ENCODE results near the gene CLDN8. TPM values are rescaled to one million over a fixed set of nuclear protein-coding genes. Genes with fewer than 3 reads are reported as not detected.

CLDN8 gene
- total and polyA plus RNA-seq, 10 of the 15 experiments (the other 5 are each of a cell fraction or from before 2014, with no cell fraction given): not detected

GRCh38 chr21:30245061-30245460 lies 29.2 kb upstream of the CLDN8 start:
- H3K4me3 ChIP-seq: no peak overlapping the region
- ChIA-PET RAD21 (ENCODE audit: unreplicated experiment) (no interaction called here), CTCF (interaction anchor here (1.2 kb wide), 2 partner anchors 10 to 15 kb away, joined by 4 to 5 read pairs; no protein-coding TSS in a partner anchor), SMC1A (ENCODE audit: uncharacterized antibody, unreplicated experiment) (interaction anchor here (0.6 to 0.7 kb wide), 2 partner anchors 10 to 24 kb away, joined by 3 read pairs; no protein-coding TSS in a partner anchor), POLR2A (no interaction called here)
- no peak overlapping the region for H3K4me2 ChIP-seq (ENCODE audit: control insufficient read depth, insufficient read depth)
- in situ Hi-C loops (cut with MboI) (no loop called here), intact Hi-C loops (cut with micrococcal nuclease; ENCODE audit: unreplicated experiment) (no loop called here)
- H3K9ac ChIP-seq (ENCODE audit: control insufficient read depth, insufficient read depth, low read length): no peak overlapping the region
- no TSS peak for BruUV-seq (replicated peaks)
- no peaks in the 10 kb centered on the region for H3K4me1 ChIP-seq (ENCODE audit: control insufficient read depth, insufficient read depth, low read length)
- H3K27ac ChIP-seq (ENCODE audit: control insufficient read depth, insufficient read depth): no peak overlapping the region
- no peaks in the 10 kb centered on the region for H3K27me3 ChIP-seq (replicated peaks in 1 of 2; ENCODE audit: control insufficient read depth in 2 of 2, insufficient read depth in 2 of 2, low read length in 1 of 2)
- H3K36me3 ChIP-seq (ENCODE audit: control insufficient read depth in 2 of 2, insufficient read depth in 2 of 2, low read length in 1 of 2): no peaks in the 10 kb centered on the region
- H3K79me2 ChIP-seq (ENCODE audit: control insufficient read depth, insufficient read depth, low read length): no peaks in the 10 kb centered on the region
- H4K20me1 ChIP-seq (ENCODE audit: control insufficient read depth, insufficient read depth): no peaks in the 10 kb centered on the region
- no peak overlapping the region for H2AFZ ChIP-seq (ENCODE audit: control insufficient read depth, low read depth, low read length)
- FAIRE-seq: no peak
- H3K9me3 ChIP-seq (replicated peaks; ENCODE audit: control insufficient read depth, insufficient read depth, low read length): no peaks in the 10 kb centered on the region; the same call in 2 of the 3 replicates
- no peak for ATAC-seq
- no peak for DNase-seq (ENCODE audit: low read depth, low spot score)
- TF ChIP-seq PRDM15 (CRISPR knock-in tag; IDR thresholded peaks at IDR 0.05) (no peak), CTCF (IDR thresholded peaks at IDR 0.05 in 2 of 3, conservative IDR thresholded peaks at IDR 0.05 in 1 of 3; ENCODE audit: control insufficient read depth in 2 of 3, extremely low read depth in 1 of 3, insufficient read depth in 1 of 3, low read depth in 3 of 3, low read length in 3 of 3) (no peak), CUX1 (IDR thresholded peaks at IDR 0.05; ENCODE audit: insufficient replicate concordance, low read depth, low read length) (no peak), ZSCAN29 (IDR thresholded peaks at IDR 0.05) (no peak), ZNF217 (IDR thresholded peaks at IDR 0.05) (no peak), JUND (IDR thresholded peaks at IDR 0.05; ENCODE audit: low read depth, low read length) (no peak), ZBED1 (IDR thresholded peaks at IDR 0.05; ENCODE audit: borderline replicate concordance) (no peak), NR2F1 (conservative IDR thresholded peaks at IDR 0.05) (no peak), REST (IDR thresholded peaks at IDR 0.05; ENCODE audit: low read depth, low read length) (no peak), POLR2AphosphoS2 (IDR thresholded peaks at IDR 0.05; ENCODE audit: low read depth, low read length) (no peak)
